ENCODE measurements around the gene ST7. TPM values are rescaled to one million over a fixed set of nuclear protein-coding genes. Genes with fewer than 3 reads are reported as not detected.

The ST7 gene
- total RNA-seq, 1 donor from 2014 or later: 12.9 TPM

- peak; percentile 22 for DNase-seq (ENCODE audit: low read depth)
- no peaks in the 10 kb centered on the region for H3K27me3 ChIP-seq (ENCODE audit: control insufficient read depth, insufficient read depth, low read length)
- no peak for TF ChIP-seq CTCF (IDR thresholded peaks at IDR 0.05; ENCODE audit: insufficient read depth, low read length, severe bottlenecking)
- peaks cover 5% of the 10 kb centered on the region for H3K36me3 ChIP-seq (ENCODE audit: control insufficient read depth, insufficient read depth, low read length)
- FAIRE-seq: no peak
- no peak overlapping the region for H3K4me3 ChIP-seq (ENCODE audit: low read depth, low read length)
These were observed 266.2 kb downstream of the ST7 start for GRCh38 chr7:117219485-117219884.

- FAIRE-seq (no peak), DNase-seq (ENCODE audit: low read depth) (no peak)
- no peak for TF ChIP-seq CTCF (IDR thresholded peaks at IDR 0.05; ENCODE audit: insufficient read depth, low read length, severe bottlenecking)
- no peak overlapping the region for H3K4me3 ChIP-seq (ENCODE audit: low read depth, low read length)
- H3K27me3 ChIP-seq (ENCODE audit: control insufficient read depth, insufficient read depth, low read length): no peaks in the 10 kb centered on the region
- H3K36me3 ChIP-seq (ENCODE audit: control insufficient read depth, insufficient read depth, low read length): peaks cover 5% of the 10 kb centered on the region
These were observed 267.5 kb downstream of the ST7 start for GRCh38 chr7:117220836-117221235.

- no peak for TF ChIP-seq CTCF (IDR thresholded peaks at IDR 0.05; ENCODE audit: insufficient read depth, low read length, severe bottlenecking)
- DNase-seq (ENCODE audit: low read depth): no peak
- Histone ChIP-seq H3K4me3 (ENCODE audit: low read depth, low read length) (no peak overlapping the region), H3K27me3 (ENCODE audit: control insufficient read depth, insufficient read depth, low read length) (no peaks in the 10 kb centered on the region), H3K36me3 (ENCODE audit: control insufficient read depth, insufficient read depth, low read length) (peaks cover 2% of the 10 kb centered on the region)
- no peak for FAIRE-seq
These were observed 272.2 kb downstream of the ST7 start for GRCh38 chr7:117225536-117225935.

GRCh38 chr7:117227091-117227490 lies 273.8 kb downstream of the ST7 start:
- DNase-seq (ENCODE audit: low read depth) (no peak), FAIRE-seq (no peak)
- Histone ChIP-seq H3K27me3 (ENCODE audit: control insufficient read depth, insufficient read depth, low read length) (no peaks in the 10 kb centered on the region), H3K4me3 (ENCODE audit: low read depth, low read length) (no peak overlapping the region), H3K36me3 (ENCODE audit: control insufficient read depth, insufficient read depth, low read length) (no peaks in the 10 kb centered on the region)
- TF ChIP-seq CTCF (IDR thresholded peaks at IDR 0.05; ENCODE audit: insufficient read depth, low read length, severe bottlenecking): no peak

- Histone ChIP-seq H3K27me3 (ENCODE audit: control insufficient read depth, insufficient read depth, low read length) (no peaks in the 10 kb centered on the region), H3K36me3 (ENCODE audit: control insufficient read depth, insufficient read depth, low read length) (no peaks in the 10 kb centered on the region), H3K4me3 (ENCODE audit: low read depth, low read length) (no peak overlapping the region)
- TF ChIP-seq CTCF (IDR thresholded peaks at IDR 0.05; ENCODE audit: insufficient read depth, low read length, severe bottlenecking): no peak
- DNase-seq (ENCODE audit: low read depth) (no peak), FAIRE-seq (no peak)
These were observed 276.0 kb downstream of the ST7 start for GRCh38 chr7:117229350-117229749.

GRCh38 chr7:117230276-117231046 lies 277.2 kb downstream of the ST7 start:
- no peak for TF ChIP-seq CTCF (IDR thresholded peaks at IDR 0.05; ENCODE audit: insufficient read depth, low read length, severe bottlenecking)
- FAIRE-seq: no peak
- DNase-seq (ENCODE audit: low read depth): no peak

More at GRCh38 chr7:117230276-117231046, 277.2 kb downstream of the ST7 start:
- Histone ChIP-seq H3K36me3 (ENCODE audit: control insufficient read depth, insufficient read depth, low read length) (no peaks in the 10 kb centered on the region), H3K4me3 (ENCODE audit: low read depth, low read length) (no peak overlapping the region), H3K27me3 (ENCODE audit: control insufficient read depth, insufficient read depth, low read length) (no peaks in the 10 kb centered on the region)

Data from bronchial epithelial cell (primary cell).